HEK293T (cell line): ENCODE results near the gene HNRNPAB.

ENCODE experiments used
- SUZ12 ChIP-seq: fragments of 450-650 bp; IDR thresholded peaks from 2 replicates; pipeline ENCODE4 v1.6.1; 2016; ENCODE audit warnings: mild to moderate bottlenecking
- TF ChIP-seq, protein P1 (sequence below): fragments of 450-650 bp; IDR thresholded peaks from 2 replicates; pipeline ENCODE4 v1.6.1; 2016

DNA sequence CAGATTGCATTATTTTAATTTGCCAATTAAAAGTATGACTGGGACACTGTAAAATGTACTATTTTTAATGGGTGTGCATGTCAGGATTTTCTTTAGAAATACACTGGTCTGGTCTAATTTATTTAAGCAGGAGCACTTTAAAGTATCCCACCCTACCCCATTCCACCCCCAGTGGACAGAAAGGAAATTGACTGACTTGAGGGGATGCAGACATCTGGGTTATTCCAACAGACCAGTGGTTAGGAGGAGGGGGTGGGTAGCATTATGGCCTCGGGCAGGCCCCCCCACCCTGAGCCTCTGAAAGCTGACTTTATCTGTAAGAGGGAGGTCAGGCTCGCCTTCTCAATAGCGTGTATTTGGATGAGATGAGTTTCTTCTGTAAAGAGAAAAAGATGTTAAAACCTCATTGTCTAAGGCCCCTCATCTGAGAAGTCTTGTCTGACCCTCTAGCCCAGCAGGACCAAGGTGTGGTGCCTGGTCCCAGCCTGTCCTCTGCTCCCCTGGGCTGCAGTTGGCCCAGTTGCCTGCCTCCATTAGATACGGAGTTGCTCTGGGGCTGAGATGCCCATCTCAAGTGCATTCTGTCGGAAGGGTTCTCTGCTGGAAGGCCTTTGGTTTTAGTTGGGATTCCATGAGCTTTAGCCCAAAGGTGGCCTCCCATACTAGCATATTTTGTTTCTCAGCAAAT, 4.4 kb downstream of the HNRNPAB start:
- no peak for TF ChIP-seq SUZ12
- TF ChIP-seq, protein P1, sequence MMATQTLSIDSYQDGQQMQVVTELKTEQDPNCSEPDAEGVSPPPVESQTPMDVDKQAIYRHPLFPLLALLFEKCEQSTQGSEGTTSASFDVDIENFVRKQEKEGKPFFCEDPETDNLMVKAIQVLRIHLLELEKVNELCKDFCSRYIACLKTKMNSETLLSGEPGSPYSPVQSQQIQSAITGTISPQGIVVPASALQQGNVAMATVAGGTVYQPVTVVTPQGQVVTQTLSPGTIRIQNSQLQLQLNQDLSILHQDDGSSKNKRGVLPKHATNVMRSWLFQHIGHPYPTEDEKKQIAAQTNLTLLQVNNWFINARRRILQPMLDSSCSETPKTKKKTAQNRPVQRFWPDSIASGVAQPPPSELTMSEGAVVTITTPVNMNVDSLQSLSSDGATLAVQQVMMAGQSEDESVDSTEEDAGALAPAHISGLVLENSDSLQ: no peak
